ENCODE results near the gene AGXT2.

The AGXT2 gene

GRCh38 chr5:34957857-34958690 lies 89.7 kb downstream of the AGXT2 start:
- no peak for DNase-seq

- DNase-seq: no peak
Measured at GRCh38 chr5:34957321-34957720, 90.4 kb downstream of the AGXT2 start.
